ENCODE results near the gene DBH.

DNA sequence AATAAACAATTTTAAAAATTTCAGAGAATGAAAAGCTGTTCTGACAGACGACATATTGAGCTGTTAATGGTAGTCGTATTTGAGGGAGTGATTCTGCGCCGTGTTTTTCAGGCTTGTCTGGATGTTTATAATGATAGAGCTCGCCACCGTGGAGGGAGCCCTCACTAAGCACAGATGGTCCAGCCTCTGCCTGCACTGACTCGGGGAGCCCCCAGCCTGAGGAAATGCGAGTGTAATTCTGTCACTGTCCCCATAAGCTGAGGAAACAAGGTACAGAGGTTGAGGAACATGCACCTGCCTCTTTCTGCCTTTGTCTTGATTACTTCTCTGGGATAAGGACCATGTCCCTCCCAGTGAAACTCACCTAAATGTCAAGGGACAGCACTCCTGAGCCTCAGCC is 7.4 kb upstream of the DBH start:
- TF ChIP-seq, protein P1, sequence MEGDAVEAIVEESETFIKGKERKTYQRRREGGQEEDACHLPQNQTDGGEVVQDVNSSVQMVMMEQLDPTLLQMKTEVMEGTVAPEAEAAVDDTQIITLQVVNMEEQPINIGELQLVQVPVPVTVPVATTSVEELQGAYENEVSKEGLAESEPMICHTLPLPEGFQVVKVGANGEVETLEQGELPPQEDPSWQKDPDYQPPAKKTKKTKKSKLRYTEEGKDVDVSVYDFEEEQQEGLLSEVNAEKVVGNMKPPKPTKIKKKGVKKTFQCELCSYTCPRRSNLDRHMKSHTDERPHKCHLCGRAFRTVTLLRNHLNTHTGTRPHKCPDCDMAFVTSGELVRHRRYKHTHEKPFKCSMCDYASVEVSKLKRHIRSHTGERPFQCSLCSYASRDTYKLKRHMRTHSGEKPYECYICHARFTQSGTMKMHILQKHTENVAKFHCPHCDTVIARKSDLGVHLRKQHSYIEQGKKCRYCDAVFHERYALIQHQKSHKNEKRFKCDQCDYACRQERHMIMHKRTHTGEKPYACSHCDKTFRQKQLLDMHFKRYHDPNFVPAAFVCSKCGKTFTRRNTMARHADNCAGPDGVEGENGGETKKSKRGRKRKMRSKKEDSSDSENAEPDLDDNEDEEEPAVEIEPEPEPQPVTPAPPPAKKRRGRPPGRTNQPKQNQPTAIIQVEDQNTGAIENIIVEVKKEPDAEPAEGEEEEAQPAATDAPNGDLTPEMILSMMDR (conservative IDR thresholded peaks at IDR 0.05; ENCODE audit: low read depth, low read length), result no peak
- no peak for TF ChIP-seq EZH2 (IDR thresholded peaks at IDR 0.05; ENCODE audit: borderline replicate concordance, low read depth, low read length, poor library complexity, severe bottlenecking)
